SK-N-SH treated with all-trans-retinoic acid at 6 μM for 48 hours (cell line): Measurements from ENCODE around the gene SDR42E2.
"Not testable (repeated sequence)": the region's sequence is repeated elsewhere in the genome, so short reads cannot be mapped to it uniquely, and the experiment has no call there.

Source experiments
- ATAC-seq: fragments of 200-7000 bp; cut with Tn5 transposase; 3 replicates; pipeline ENCODE4 v1.9.1; 2020; ENCODE audit warnings: mild to moderate bottlenecking, moderate library complexity
- ARNTL ChIP-seq: fragments of 450-650 bp; formaldehyde crosslinking; IDR thresholded peaks from 2 replicates; pipeline ENCODE4 v1.5.0; 2020; ENCODE audit warnings: low read depth, mild to moderate bottlenecking, moderate library complexity, borderline replicate concordance
- BACH2 ChIP-seq: fragments of 250-450 bp; sonication (Bioruptor Pico); IDR thresholded peaks from 2 replicates; pipeline ENCODE4 v1.9.0; 2021; ENCODE audit warnings: mild to moderate bottlenecking, borderline replicate concordance
- CREB5 ChIP-seq: fragments of 250-450 bp; sonication (Bioruptor Pico); IDR thresholded peaks from 2 replicates; pipeline ENCODE4 v1.5.1; 2020; ENCODE audit warnings: low read depth, mild to moderate bottlenecking, moderate library complexity
- CSDC2 ChIP-seq: fragments of 250-450 bp; sonication (Bioruptor Pico); IDR thresholded peaks from 2 replicates; pipeline ENCODE4 v1.5.0; 2020; ENCODE audit warnings: mild to moderate bottlenecking, moderate library complexity
- ESRRG ChIP-seq: fragments of 250-450 bp; sonication (Bioruptor Pico); IDR thresholded peaks from 2 replicates; pipeline ENCODE4 v1.6.1; 2021; ENCODE audit warnings: mild to moderate bottlenecking
- GLIS3 ChIP-seq: fragments of 250-450 bp; sonication (Bioruptor Pico); IDR thresholded peaks from 2 replicates; pipeline ENCODE4 v1.5.0; 2020; ENCODE audit warnings: mild to moderate bottlenecking, moderate library complexity
- ISL1 ChIP-seq: fragments of 250-450 bp; sonication (Bioruptor Pico); IDR thresholded peaks from 2 replicates; pipeline ENCODE4 v2.1.2; 2022; ENCODE audit warnings: mild to moderate bottlenecking, moderate library complexity
- OSR1 ChIP-seq: fragments of 250-450 bp; sonication (Bioruptor Pico); IDR thresholded peaks from 2 replicates; pipeline ENCODE4 v1.8.0; 2022; ENCODE audit warnings: moderate library complexity, mild to moderate bottlenecking, inconsistent platforms
- PPARA ChIP-seq: fragments of 250-450 bp; sonication (Bioruptor Pico); IDR thresholded peaks from 2 replicates; pipeline ENCODE4 v1.5.0; 2020; ENCODE audit warnings: mild to moderate bottlenecking, borderline replicate concordance
- RARB ChIP-seq: fragments of 250-450 bp; sonication (Bioruptor Pico); IDR thresholded peaks from 2 replicates; pipeline ENCODE4 v1.8.0; 2021; ENCODE audit warnings: mild to moderate bottlenecking, moderate library complexity
- SNAI2 ChIP-seq: fragments of 250-450 bp; sonication (Bioruptor Pico); IDR thresholded peaks from 2 replicates; pipeline ENCODE4 v1.5.0; 2020; ENCODE audit warnings: mild to moderate bottlenecking, moderate library complexity
- TCF4 ChIP-seq: fragments of 250-450 bp; sonication (Bioruptor Pico); IDR thresholded peaks from 2 replicates; pipeline ENCODE4 v1.8.0; 2021; ENCODE audit warnings: mild to moderate bottlenecking, moderate library complexity, borderline replicate concordance
- TOX ChIP-seq: fragments of 250-450 bp; sonication (Bioruptor Pico); IDR thresholded peaks from 2 replicates; pipeline ENCODE4 v1.8.0; 2021; ENCODE audit warnings: mild to moderate bottlenecking, moderate library complexity, borderline replicate concordance
- TSHZ2 ChIP-seq: fragments of 250-450 bp; sonication (Bioruptor Pico); IDR thresholded peaks from 2 replicates; pipeline ENCODE4 v1.5.0; 2020; ENCODE audit warnings: mild to moderate bottlenecking, moderate library complexity
- ZC3H10 ChIP-seq: fragments of 250-450 bp; sonication (Bioruptor Pico); IDR thresholded peaks from 2 replicates; pipeline ENCODE4 v1.5.1; 2021; ENCODE audit warnings: mild to moderate bottlenecking, moderate library complexity
- ZFP3 ChIP-seq: fragments of 250-450 bp; sonication (Bioruptor Pico); IDR thresholded peaks from 2 replicates; pipeline ENCODE4 v1.5.0; 2020; ENCODE audit warnings: mild to moderate bottlenecking, moderate library complexity
- ZFP30 ChIP-seq: fragments of 450-650 bp; formaldehyde crosslinking; IDR thresholded peaks from 2 replicates; pipeline ENCODE4 v1.5.0; 2022; ENCODE audit warnings: mild to moderate bottlenecking, moderate library complexity
- ZNF565 ChIP-seq: fragments of 450-650 bp; formaldehyde crosslinking; conservative IDR thresholded peaks from 2 replicates; pipeline ENCODE4 v1.5.0; 2020; ENCODE audit warnings: low read depth, mild to moderate bottlenecking, moderate library complexity
- ZNF70 ChIP-seq: fragments of 450-650 bp; formaldehyde crosslinking; IDR thresholded peaks from 2 replicates; pipeline ENCODE4 v1.5.0; 2020; ENCODE audit warnings: mild to moderate bottlenecking, moderate library complexity
- ZNF8 ChIP-seq: fragments of 450-650 bp; formaldehyde crosslinking; IDR thresholded peaks from 2 replicates; pipeline ENCODE4 v1.5.0; 2020; ENCODE audit warnings: mild to moderate bottlenecking, moderate library complexity
- TF ChIP-seq, protein P1 (sequence below): fragments of 250-450 bp; sonication (Bioruptor Pico); IDR thresholded peaks from 2 replicates; pipeline ENCODE4 v1.5.1; 2021; ENCODE audit warnings: mild to moderate bottlenecking, moderate library complexity

SDR42E2 gene

DNA sequence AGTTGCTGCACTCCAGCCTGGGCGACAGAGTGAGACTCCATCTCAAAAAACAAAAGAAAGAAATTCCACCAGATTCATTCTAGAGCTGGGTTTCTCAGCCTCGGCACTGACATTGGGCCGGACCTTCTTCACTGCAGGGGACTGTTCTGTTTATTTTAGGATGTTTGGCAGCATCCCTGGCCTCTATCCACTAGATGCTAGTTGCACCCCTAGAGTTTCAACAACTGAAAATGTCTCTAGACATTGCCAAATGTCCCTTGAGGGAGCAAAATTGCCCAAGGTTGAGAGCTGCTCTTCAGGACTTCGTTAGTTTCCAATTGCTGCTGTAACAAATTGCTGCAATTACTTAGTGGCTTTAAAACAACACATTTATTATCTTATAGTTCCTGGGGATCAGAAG is 50.9 kb downstream of the SDR42E2 start (continued):
- TF ChIP-seq, protein P1, sequence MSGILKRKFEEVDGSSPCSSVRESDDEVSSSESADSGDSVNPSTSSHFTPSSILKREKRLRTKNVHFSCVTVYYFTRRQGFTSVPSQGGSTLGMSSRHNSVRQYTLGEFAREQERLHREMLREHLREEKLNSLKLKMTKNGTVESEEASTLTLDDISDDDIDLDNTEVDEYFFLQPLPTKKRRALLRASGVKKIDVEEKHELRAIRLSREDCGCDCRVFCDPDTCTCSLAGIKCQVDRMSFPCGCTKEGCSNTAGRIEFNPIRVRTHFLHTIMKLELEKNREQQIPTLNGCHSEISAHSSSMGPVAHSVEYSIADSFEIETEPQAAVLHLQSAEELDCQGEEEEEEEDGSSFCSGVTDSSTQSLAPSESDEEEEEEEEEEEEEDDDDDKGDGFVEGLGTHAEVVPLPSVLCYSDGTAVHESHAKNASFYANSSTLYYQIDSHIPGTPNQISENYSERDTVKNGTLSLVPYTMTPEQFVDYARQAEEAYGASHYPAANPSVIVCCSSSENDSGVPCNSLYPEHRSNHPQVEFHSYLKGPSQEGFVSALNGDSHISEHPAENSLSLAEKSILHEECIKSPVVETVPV (CRISPR knock-in tag) = no peak
- TF ChIP-seq CREB5 (CRISPR knock-in tag) (no peak), ESRRG (CRISPR knock-in tag) (no peak), ZNF565 (CRISPR knock-in tag) (no peak), ZFP3 (CRISPR knock-in tag) (no peak), CSDC2 (no peak), OSR1 (CRISPR knock-in tag) (no peak), TOX (CRISPR knock-in tag) (no peak)

GRCh38 chr16:22213801-22214200 is 51.5 kb downstream of the SDR42E2 start:
- no peak for TF ChIP-seq OSR1 (CRISPR knock-in tag)
- no peak for TF ChIP-seq ISL1
- no peak for TF ChIP-seq GLIS3
- no peak for TF ChIP-seq PPARA (CRISPR knock-in tag)
- no peak for TF ChIP-seq ZFP30 (CRISPR knock-in tag)
- ATAC-seq = no peak

GRCh38 chr16:22214402-22214801 is 52.1 kb downstream of the SDR42E2 start:
- TF ChIP-seq TSHZ2 (CRISPR knock-in tag) = no peak
- TF ChIP-seq ZFP30 (CRISPR knock-in tag) = no peak
- TF ChIP-seq CREB5 (CRISPR knock-in tag) = no peak
- ATAC-seq = no peak

DNA sequence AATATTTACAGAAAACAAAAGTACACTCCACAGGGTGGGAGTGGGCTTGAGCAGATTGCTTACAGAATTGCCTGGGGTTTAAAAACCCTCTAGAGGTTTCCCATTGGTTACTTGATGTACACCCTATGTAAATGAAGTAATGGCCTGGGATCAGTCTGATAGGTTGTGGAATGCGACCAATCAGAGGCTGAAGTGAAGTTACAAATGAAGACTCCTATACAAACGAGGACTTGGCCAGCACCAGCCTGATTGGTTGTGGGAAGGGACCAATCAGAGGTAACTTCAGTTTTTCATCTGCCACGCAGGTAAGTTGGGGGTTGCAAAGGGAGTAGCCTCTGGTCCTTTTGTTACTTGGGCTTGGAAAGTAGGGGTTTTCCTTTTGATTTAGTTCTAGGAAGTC is 52.6 kb downstream of the SDR42E2 start:
- no peak for ATAC-seq
- TF ChIP-seq OSR1 (CRISPR knock-in tag) (no peak), CSDC2 (no peak), ZNF70 (CRISPR knock-in tag) (no peak), ZNF8 (CRISPR knock-in tag) (no peak), ZFP30 (CRISPR knock-in tag) (no peak), ZNF565 (CRISPR knock-in tag) (no peak), ZC3H10 (CRISPR knock-in tag) (no peak)

- ATAC-seq = no peak
- TF ChIP-seq BACH2 (CRISPR knock-in tag) (no peak), GLIS3 (no peak), ARNTL (CRISPR knock-in tag) (no peak), CREB5 (CRISPR knock-in tag) (no peak), ESRRG (CRISPR knock-in tag) (no peak), ZFP3 (CRISPR knock-in tag) (no peak), ZNF565 (CRISPR knock-in tag) (no peak), ZFP30 (CRISPR knock-in tag) (no peak), TCF4 (no peak), SNAI2 (CRISPR knock-in tag) (no peak), RARB (no peak)
Observed at GRCh38 chr16:22216191-22216831, 54.0 kb downstream of the SDR42E2 start.

DNA sequence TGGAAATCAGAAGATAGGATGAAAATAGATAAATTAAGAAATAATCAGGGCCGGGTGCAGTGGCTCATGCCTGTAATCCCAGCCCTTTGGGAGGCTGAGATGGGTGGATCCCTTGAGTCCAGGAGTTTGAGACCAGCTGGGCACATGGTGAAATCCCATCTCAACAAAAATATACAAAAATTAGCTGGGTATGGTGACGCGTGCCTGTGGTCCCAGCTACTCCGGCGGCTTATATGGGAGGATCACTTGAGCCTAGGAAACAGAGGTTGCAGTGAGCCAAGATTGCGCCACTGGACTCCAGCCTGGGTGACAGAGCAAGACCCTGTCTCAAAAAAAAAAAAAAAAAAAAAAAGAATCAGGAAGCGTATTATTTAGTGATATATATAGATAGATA is 54.5 kb downstream of the SDR42E2 start:
- ATAC-seq = not testable (repeated sequence)
